SK-N-MC (cell line): ENCODE data around the gene YWHAB.

Experiments used
- EZH2 ChIP-seq: fragments of 200-600 bp; sonication (generic); IDR thresholded peaks from one replicate; pipeline ENCODE4 v1.6.1; 2017; ENCODE audit warnings: antibody characterized with exemption
- FOXP2 ChIP-seq: optimal IDR thresholded peaks from 2 replicates; pipeline ENCODE3; 2011; ENCODE audit warnings: mild to moderate bottlenecking, moderate library complexity; ENCODE audit not compliant: insufficient read depth; ENCODE audit errors: extremely low read length, control extremely low read depth
- POLR2AphosphoS5 ChIP-seq: IDR thresholded peaks from 2 replicates; pipeline ENCODE4 v1.6.1; 2012; ENCODE audit warnings: mild to moderate bottlenecking, low read depth, low read length, borderline replicate concordance

DNA sequence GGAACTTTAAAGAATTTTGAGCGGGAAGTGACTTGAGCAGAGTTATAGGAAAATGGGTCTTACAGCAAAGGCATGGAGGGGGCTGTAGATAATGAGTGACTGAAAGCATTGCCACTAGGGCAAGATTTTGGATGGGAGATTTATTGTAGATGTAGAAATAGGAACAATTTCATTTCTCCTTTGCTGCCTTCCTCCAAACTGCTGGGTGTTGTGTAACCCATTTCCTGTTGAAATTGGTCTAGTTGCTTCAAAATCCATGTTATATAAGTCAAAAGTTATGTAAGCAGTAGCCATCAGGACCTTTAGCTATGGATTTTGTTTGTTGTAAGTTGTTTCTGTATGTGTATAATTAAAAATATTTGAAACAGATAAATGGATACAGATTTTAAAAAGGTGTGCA lies 11.1 kb downstream of the YWHAB start:
- TF ChIP-seq POLR2AphosphoS5 = no peak
- TF ChIP-seq EZH2 = no peak
- TF ChIP-seq FOXP2 = no peak
